Activated effector memory CD4-positive, alpha-beta T cell treated with Interleukin-2 at 50 U/mL for 16 hours (primary cell): ENCODE results near the gene IDH3A.

Experiments used
- DNase-seq: peaks from one replicate; pipeline ENCODE4 v3.0.0-alpha.2; 2020

IDH3A gene

DNA sequence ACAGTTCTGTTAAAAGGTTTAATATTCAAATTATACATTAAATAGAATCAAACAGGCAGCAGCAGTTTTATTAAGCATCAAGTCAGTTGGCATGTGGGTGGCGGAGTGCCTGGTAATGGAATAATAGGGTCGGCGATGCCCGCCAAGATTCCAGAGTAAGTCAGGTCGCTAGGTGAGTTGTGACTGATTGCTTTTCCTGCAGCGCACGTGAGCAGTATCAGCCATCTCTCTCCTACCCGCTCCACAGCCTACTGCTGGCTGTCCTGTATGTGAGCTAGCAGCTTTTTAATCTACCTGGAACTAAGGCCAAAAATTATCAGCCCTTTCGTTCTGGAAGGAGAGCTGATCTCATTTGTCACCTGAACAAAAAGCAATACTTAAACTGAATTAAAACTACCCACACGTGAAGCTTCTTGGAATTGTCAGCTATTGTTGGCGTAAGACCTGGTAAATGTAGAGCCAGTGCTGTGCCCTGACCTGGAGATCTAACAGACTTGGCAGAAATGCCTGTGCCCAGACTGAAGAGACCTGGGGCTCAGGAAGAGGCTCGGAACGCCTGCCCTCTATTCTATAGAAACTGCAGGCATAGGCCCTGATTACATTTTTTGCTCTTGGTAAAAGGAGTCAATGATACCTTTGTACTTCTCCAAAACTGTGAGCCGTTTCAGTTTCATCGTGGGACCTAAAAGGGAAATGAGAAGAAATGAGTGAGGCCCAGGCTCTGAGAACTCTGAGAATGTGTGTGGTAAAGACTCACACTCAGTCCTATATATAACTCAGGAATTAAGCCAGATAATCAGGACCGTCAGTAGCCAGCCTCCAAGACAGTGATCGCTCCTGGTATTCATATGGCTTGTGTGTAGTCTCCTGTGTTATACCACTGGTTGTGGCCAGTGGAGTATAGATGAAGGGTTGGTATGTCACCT is 21.9 kb downstream of the IDH3A start:
- no peak for DNase-seq

DNA sequence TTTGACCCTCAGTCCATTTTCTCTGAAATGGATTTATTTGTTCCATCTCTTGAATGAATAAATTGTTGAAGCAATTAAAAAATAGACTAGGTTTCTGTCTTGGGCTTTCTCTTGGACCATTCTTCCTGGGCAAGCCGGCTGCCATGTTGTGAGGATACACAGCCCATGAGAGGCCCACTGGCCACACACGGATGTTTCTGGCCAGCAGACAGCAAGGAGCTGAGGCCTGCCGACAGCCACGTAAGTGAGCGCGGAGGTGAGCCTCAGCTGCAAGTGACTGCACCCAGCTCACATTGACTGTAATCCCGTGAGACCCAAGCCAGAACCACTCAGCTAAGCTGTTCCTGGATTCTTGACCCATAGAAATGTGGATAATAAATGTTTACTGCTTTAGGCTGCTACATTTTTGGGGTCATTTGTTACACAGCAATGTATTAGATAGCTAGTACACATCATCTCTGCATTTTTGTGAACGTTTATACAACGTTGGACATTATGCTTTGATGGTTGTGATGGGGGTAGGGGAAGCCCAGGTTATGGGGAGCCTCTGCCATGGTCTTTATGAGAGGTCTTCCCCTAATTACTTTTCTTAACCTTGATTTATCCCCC is 22.8 kb downstream of the IDH3A start:
- no peak for DNase-seq

DNA sequence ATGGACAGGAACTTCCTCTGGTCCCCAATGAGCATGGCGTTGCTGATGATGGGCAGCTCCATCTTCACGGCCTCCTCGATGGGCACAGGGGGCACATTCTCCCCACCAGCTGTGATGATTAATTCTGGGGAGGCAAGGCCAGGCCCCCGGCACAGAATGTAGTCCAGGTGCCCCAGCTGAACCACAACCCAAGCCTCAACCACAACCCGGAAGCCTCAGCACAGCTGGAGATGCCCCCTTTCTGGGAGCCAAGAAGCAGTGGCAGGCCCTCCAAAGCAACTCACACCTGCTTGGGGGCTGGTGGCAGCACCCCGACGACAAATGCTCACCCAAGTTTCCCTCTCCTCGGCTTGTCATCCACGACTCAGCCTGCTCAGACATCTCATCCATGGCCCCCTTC is 25.2 kb downstream of the IDH3A start:
- DNase-seq: no peak

DNA sequence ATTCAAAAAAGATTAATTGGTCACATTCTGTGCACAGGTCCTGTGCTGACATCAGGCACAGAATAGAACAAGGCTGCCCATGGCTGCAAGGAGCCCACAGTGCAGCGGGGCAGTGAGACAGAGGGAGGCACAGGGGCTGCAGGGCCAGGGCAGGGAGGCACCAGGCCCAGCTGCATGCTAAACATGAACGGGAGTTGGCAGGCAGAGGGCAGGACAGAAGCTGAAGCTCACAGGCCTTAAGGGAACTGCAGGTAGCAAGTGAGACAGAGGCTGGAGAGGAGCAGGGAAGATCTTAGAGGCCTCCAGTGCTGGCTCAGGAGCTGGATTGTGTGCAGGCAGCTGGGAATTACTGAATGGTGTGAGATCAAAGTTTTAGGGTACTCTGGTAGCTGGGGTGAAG is 26.2 kb downstream of the IDH3A start:
- no peak for DNase-seq

DNA sequence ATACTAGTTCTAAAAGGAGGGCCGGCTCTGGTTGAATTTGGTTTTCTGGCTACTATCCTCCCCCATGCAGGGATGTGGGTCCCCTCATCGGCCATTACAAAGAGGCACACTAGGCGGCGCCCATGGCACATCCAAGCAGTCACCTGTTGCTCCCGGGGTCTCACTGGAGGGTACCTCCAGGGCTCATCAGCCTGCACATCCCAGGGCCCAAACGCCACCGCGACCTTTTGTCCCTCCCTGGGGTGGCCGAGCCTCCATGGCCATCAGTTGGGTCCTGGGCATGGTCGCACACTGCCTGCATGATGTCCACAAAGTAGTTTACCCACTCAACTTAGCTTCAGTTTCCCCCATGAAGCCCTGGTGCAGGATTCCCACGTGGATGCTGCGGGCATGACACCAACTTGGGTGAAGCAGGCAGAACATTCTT is 28.3 kb downstream of the IDH3A start:
- no peak for DNase-seq

DNA sequence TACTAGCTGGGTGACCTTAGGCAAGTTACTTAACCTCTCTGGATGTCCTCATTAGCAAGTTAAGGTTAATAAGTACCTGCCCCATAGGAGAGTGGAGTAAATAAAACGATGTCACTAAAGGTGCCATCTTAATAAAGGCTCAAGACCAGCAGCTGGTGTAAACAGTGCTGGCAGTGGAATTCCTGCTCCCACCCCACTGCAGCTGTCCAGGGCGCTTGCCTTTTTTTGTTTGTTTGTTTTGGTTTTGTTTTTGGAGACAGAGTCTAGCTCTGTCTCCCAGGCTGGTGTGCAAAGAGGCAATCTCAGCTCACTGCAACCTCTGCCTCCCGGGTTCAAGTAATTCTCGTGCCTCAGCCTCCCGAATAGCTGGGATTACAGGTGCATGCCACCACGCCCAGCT is 28.9 kb downstream of the IDH3A start:
- DNase-seq: no peak

DNA sequence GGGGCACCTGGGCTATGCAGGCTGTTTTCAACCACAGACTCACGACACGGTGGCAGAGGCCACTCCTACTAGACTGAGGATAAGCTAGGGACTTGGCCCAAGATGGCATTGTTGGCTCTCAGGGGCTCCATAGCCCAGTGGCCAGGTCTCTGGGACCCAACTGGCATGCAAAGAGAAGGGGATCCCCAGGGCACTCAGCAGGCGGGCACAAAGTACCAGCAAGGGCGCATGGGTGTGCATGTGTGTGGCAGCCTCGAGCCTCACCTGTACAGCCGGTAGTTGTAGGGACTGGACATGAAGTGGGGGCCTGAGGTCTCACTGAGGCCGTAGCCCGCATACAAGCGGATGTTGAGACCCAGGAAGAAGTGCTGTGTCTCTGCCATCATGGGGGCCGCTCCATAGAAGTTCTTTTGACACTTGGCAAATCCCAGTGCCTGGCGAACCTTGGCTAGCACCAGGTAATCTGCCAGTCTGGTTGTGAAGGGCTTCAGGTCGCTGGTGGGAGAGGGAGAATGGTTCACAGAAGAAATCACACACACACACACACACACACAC is 30.2 kb downstream of the IDH3A start:
- no peak for DNase-seq

DNA sequence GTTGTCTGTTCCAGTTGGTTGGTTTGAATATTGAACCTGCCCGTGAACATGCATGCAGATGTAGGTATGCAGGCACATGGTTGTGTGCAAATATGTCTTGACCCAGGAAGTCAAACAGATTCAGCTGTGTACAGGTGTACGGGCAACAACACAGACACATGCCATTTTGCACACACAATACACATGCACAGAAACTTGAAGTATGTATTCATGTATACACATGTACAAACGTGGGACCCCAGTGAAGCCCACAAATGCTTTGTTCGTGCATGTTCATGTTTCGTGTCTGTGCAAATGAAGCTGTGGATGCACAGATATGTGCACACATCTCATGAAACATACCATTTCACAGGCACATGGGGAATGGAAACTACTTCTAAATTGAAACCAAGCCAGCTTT is 30.7 kb downstream of the IDH3A start:
- DNase-seq: no peak

DNA sequence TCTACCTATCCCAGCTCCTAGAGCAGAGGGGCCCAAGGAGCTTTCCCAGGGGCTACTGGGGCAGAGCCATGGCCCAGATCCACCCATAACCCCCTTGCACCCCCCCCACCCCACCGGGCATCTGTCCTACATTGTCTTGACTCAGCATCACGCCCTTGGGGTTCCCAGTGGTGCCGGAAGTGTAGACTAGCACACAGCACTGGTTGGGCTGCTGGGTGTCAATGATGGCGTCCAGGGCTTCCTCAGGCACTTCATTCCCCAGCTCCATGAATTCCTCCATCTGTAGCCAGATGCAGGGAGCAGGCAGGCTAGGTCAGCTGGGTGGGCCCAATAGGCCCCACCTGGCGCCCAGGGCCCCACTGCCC is 33.2 kb downstream of the IDH3A start:
- no peak for DNase-seq

DNA sequence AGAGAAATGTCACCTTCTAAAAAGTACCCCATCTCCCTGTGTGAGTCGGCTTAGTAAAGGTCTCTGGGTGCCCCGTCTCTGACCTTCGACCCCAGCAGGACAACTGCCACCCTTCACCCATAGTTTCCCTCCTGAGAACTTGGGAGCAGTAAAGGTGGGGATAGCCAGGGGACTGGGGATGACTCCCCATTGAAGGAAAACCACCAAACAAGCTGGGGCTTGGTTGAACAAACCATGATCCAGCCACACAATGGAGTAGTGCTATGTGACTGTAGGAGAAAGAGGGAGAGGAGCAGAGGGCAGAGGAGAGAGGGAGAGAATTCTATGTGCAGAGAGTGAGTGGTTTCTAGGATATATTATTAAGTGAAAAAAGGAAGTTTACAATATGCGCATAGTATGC is 33.7 kb downstream of the IDH3A start:
- DNase-seq: no peak

DNA sequence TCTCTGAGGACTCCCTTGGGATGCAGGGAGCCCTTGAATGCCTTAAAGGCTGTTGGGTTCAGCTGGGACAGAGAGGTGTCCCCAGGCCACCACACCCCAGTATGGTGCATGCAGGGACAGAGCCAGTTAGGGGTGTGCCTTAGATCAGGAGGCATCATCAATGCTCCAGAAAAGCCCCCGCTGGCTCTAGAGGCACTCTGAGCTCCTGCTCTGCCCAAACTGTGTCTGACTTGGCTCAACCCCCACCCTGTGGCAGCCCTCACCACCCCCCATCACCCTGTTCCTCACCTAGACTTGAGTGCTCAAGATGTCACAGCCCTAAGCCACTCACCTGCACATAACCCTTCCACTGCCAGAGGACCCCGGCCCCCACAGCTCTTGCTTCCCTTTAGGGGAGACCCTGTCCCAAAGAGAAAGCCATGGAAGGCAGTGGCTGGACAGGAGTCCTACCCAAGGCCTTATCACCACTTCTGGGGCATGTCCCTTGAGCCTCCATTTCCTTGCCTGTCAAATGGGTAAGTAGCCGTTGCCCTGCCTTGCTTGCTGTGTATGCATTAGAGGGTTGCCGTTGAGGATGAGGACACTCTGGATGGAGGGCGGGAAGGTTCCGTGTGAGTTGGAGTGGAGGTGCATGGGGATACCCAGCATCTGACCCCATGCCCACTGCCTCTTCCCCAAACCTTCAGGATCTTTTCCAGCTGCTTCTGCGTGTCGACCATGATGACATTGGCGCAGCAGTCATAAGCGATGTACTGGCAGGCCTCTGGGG is 43.8 kb downstream of the IDH3A start:
- no peak for DNase-seq

DNA sequence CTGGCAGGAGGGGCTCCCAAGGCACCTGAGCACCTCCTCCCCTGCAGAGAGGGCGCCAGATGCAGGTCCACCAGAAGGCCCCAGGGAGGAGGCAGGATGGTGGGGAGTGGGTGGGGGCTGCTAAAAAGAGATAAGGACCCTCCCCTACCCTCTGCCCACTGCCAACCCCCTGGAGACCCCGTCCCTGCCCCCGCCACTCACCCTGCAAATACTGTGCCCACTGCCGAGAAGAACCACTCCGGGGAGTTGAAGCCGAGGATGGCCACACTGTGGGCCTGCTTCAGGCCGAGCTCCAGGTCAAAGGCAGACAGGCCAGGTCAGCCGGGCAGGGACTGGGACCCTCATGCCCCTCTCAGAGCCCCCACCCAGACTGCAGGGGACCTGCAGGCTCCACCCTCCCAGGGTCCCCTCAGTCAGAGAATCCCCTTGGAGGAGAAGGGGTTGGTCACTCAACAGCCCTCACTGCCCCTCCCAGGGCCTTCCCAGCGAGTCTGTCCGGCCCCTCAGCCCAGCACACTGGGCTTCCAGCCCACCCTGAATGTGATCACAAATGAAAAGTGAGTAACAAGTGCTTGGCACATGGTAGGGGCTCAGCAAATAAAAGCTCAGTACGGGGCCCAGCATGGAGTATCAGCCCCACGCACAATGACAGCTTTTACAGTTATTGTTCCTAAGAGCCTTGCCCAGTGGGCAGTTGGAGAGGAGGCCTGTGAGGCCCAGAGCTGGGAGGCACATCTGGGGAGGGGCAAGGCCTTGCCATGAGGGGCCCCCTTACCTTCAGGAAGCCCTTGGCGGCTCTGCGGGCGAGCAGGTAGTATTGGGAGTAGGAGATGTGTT is 44.8 kb downstream of the IDH3A start:
- DNase-seq: no peak

DNA sequence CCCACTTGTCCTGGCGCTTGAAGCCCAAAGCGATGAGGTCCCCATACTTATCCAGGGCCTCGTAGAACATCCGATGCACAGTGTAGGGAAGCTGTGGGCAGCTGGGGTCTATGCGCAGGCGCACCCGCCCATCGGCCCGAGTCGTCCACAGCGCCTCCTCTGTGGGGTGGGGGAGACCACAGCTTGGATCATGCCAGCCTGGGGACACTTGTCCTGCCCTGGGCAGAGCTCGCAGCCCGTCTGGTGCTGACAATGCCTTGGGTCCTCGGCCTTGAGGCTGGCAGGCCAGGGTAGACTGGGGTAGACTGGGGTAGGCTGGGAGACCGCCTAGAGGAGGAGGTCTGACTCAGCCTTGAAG is 45.4 kb downstream of the IDH3A start:
- DNase-seq: no peak

DNA sequence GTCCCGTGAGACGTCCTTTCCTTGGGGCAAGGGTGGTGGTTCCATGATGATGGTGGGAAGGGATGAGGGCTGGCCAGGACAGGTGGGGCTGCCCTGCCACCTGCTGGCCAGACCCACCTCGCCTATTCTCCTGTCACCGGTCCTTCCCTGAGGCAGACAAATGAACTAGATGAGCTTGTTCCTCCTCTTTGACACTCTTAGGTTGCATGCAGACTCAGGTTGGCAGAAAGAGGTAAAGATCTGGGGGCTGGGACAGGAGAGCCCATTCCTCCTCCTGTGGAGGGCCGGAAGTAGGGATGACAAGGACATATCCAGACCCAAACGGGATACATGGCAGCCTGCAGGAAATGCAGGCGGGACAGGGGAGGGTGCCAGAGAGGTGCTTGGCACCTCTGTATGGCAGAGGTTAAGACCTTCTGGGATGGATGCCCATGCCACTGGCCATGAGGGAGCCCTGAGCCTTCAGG is 46.6 kb downstream of the IDH3A start:
- DNase-seq: peak; percentile 20

DNA sequence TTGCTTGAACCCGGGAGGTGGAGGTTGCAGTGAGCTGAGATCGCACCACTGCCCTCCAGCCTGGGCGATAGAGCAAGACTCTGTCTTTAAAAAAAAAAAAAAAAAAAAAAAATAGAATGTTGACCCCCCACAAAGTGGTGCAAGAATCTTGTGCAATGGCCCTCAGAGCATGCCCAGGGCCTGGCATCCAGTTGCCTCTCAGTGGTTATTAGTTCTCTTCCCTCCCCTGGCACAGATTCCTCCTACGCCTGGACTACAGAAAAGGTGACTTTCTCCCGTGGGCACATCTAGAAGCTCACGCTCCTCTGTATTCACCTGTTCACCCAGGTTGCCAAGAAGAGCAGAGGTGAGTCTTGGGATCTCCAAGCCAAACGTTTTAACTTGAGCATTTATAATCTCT is 48.5 kb downstream of the IDH3A start:
- no peak for DNase-seq

DNA sequence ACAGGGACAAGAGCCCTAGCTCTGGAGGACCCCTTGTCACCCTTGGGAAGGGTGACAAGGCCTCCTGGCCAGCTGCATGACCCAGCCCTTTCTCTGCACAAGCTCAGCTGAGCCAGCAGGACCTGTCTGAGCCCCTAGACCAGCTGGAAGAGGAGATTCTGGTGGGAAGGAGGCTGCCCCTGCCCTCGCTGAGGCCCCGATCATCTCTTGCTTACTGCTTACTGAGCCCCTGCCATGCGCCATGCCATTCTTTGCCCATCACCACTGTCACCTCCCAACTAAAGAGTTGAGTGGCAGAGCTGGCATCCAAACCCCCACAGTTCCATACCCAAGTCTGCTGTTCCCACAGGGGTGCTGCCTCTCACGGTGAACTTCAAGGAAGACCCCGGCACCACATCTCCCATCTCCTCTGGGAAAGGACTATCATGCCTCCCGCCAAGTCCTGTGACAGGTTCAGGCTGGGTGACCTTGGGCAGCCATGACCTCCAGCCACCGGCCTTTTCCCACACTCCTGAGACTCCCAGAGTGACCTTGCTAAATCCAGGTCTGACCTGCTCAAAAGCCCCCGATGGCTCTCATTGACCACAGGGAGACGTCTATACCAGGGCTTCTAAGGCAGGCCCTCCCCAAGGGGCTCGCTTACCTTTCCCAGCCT is 51.2 kb downstream of the IDH3A start:
- no peak for DNase-seq

DNA sequence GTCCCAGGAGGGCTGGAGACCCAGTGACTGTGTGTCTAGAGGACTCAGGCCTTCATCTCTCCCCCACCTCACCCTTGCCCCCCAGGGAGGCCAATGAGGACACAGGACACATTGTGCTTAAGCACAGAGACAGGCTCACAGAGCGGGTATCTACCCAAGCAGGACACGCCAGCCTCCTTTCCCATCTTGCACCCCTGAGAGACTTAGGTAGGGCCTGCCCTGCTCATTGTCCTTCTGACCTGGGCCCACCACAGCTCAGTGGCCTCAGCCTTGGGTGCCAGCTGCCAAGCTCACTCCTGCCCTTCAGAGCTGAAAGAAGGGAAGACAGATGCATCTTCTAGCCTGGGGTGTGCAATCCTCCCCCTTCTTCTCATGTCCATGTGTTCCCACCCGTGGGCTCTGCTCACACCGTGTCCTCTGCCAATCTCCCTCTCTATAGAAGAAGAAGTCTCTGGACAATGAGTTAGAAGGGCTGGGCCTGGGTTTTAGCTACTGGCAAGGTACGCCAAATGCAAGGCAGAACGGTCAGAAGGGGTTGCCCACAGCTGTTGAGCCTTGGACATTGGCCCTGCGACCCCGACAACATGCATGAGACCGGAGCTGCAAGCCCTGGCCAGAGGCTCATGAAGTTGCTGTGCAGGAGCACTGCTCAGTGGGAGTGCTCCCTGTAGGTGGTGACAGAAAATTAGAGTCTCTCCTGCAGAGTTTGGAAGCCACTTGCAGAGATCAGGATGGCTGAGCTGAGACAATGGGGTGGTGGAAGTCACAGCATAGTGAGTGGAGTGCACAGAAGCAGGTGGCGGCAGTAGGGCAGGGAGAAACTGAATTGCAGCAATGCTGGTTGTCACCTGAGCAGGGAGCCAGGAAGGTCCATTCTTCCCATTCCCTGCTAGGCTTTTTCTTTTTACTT is 52.4 kb downstream of the IDH3A start:
- no peak for DNase-seq

DNA sequence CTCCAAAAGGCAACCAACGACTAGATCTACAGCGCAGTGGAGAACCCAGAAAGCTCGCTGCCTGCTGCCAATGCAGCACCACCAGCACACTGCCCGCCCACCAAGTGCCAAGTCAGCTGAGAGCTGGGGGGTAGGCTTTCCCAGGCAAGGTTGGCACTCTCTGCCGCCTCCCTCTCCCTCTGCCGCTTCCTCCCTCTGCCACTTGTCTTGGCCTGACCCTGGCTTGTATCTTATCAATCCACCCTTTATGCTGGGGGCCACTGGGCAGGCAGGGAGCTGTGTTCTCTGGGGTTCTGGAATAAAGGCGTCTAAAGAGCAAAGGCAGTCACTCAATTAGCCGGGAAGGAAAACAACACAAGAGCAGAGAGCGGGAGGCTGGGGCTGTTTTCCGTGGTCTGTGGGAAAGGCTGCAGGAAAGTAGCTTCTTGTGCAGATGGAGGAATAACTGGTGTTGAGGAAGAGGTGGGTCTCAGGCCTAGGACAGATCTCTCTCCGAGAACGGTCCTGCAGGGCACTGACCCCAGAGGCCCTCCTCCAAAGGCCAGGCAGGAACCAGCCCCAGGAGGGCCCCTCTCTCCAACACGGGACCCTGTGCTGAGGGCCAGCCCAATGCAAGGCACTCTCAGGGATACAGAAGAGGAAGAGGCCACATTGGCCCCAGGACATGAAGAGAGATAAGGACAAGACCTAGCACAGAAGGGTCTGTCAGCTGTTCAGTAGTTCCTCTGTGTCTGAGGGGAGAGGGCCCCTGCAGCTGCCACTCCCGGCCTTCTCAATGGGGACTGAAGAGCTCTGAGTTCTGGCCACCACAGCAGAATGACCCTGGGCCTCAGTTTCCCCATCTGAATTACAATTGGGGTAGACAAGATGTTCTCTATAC is 54.4 kb downstream of the IDH3A start:
- no peak for DNase-seq

DNA sequence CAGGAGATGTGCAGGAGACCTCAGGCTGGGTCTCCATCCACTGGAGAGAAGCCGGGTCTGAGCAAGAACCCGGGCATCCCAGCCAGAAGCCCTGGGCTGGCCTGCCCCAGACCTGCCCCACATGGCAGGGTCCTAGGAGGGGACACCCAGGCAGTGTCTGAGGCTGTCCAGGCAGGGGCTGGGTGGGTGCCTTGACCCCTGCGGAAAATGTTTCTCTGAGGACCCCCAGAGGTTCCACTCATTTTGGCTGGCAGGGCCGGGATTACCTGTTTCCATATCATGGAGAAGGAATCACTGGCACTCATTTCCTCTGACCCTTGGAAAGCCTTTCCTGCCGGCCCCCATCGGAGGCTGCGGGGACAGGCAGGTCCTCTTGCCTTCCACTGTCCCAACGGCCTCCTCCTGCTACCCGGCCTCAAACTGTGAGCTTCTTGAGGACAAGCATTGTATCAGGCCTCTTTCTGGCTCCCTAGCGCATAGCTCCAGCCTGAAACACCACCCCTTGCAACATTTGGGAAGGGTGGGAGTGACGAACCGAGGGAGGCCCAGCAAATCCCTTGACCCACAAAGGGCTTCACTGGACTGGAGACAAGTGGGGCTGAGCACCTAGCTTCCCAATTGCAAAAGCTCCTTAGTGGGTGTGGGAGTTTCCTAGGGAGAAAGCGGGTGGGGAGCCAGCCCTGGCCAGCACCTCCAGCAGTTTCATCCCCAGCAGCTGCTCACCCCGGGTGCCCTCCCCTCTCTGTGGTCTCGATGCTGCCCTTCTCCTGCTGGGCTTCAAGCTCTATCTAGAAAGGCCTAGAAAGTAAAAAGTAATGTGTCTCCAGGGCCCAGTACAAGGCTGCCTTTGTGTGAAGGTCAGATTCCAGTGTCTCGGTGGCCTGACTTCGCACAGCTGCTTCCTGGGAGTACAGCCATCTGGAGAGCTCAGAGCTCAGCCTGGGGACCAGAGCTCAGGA is 55.5 kb downstream of the IDH3A start:
- no peak for DNase-seq
